ENCODE results near the gene GREM2. TPM values are rescaled to one million over a fixed set of nuclear protein-coding genes. Genes with fewer than 3 reads are reported as not detected.

Gene GREM2
- total RNA-seq, 1 experiment from 2014 or later = not detected

GRCh38 chr1:240466509-240466908 is 145.4 kb downstream of the GREM2 start:
- Histone ChIP-seq H3K79me2 (ENCODE audit: insufficient read depth, low read length) (no peaks in the 10 kb centered on the region), H3K79me1 (ENCODE audit: insufficient read depth, low read depth, low read length, poor library complexity, severe bottlenecking) (no peaks in the 10 kb centered on the region), H3K18ac (ENCODE audit: insufficient read length, low read depth, low read length) (no peak overlapping the region), H3K9me3 (ENCODE audit: control insufficient read depth, low read depth, low read length) (no peaks in the 10 kb centered on the region), H4K5ac (ENCODE audit: insufficient read length, low read depth, low read length) (no peak overlapping the region), H3K9ac (ENCODE audit: extremely low read depth, insufficient read length, low read length) (no peak overlapping the region), H3K4me2 (ENCODE audit: insufficient read depth, insufficient read length, low read length) (no peak overlapping the region), H3T11ph (ENCODE audit: low read length) (no peak overlapping the region), H2BK15ac (ENCODE audit: low read depth, low read length) (no peak overlapping the region), H2BK5ac (ENCODE audit: insufficient read length, low read length) (no peak overlapping the region), H4K91ac (ENCODE audit: insufficient read length, low read depth, low read length) (no peak overlapping the region), H3K27me3 (ENCODE audit: insufficient read depth, low read length) (no peaks in the 10 kb centered on the region), H2AK5ac (ENCODE audit: insufficient read length, low read length) (no peak overlapping the region), H3K23me2 (ENCODE audit: insufficient read length, low read depth, low read length, poor library complexity, severe bottlenecking) (no peaks in the 10 kb centered on the region), H3K4ac (ENCODE audit: low read depth, low read length) (no peak overlapping the region), H2AFZ (ENCODE audit: low read length) (no peak overlapping the region), H3K14ac (ENCODE audit: insufficient read depth, low read length) (no peak overlapping the region), H3K27ac (ENCODE audit: insufficient read length, low read depth, low read length) (no peak overlapping the region), H2BK12ac (ENCODE audit: insufficient read length, low read depth, low read length) (no peak overlapping the region), H3K4me1 (ENCODE audit: insufficient read depth, low read length) (no peaks in the 10 kb centered on the region; the same call in 1 of the 2 replicates), H2BK20ac (ENCODE audit: low read depth, low read length, poor library complexity, severe bottlenecking) (no peak overlapping the region), H4K20me1 (ENCODE audit: control insufficient read depth, insufficient read depth, insufficient read length) (no peaks in the 10 kb centered on the region), H4K8ac (replicated peaks; ENCODE audit: insufficient read length, low read depth, low read length) (no peak overlapping the region), H3K23ac (ENCODE audit: insufficient read length, low read depth, low read length) (no peak overlapping the region), H3K56ac (ENCODE audit: insufficient read length, low read depth, low read length) (no peak overlapping the region), H2BK120ac (ENCODE audit: low read depth, low read length, poor library complexity, severe bottlenecking) (no peak overlapping the region)
- no peak for DNase-seq
- Mint-ChIP-seq H3K9me3 (no peaks in the 10 kb centered on the region), H3K27ac (no peak overlapping the region), H3K4me3 (no peak overlapping the region), H3K27me3 (ENCODE audit: low read depth) (no peaks in the 10 kb centered on the region), H3K4me1 (peaks cover 13% of the 10 kb centered on the region in 2 experiments), H3K36me3 (ENCODE audit: insufficient read depth in 1 of 3, low read depth in 3 of 3) (no peaks in the 10 kb centered on the region)
- TF ChIP-seq CTCF (conservative IDR thresholded peaks at IDR 0.05) = no peak
- WGBS (ENCODE audit: extremely low coverage, insufficient read length, low lambda C conversion rate) = no CpG with 5 or more reads among the region's 4 CpGs
